Activated naive CD4-positive, alpha-beta T cell treated with anti-CD3 and anti-CD28 coated beads, Interleukin-2, amount 10 ng/mL, durations not matched to agents 7 days and 5 days (primary cell): Measurements from ENCODE around the gene PREX1.
A peak's percentile ranks its signal among the peaks of the same experiment; 100 is the strongest.

Experiments
- CTCF ChIA-PET: fragments of 350-600 bp; sonication (Branson Sonifier 250); formaldehyde crosslinking; loops from one replicate; lab custom pipeline; 2021; ENCODE audit warnings: antibody characterized with exemption; lab: Charles Lee
- DNase-seq: peaks from one replicate; pipeline ENCODE4 v3.0.0-alpha.2; 2020
- H3K27ac Mint-ChIP-seq: one replicate; pipeline ENCODE4 v1.8.0; 2021; ENCODE audit warnings: mild to moderate bottlenecking, moderate library complexity, mixed read lengths
- H3K27me3 Mint-ChIP-seq: one replicate; pipeline ENCODE4 v1.8.0; 2021; ENCODE audit warnings: mild to moderate bottlenecking, mixed read lengths
- H3K36me3 Mint-ChIP-seq: one replicate; pipeline ENCODE4 v1.8.0; 2021; ENCODE audit warnings: mixed read lengths
- H3K4me1 Mint-ChIP-seq: one replicate; pipeline ENCODE4 v1.8.0; 2021; ENCODE audit warnings: mixed read lengths
- H3K4me3 Mint-ChIP-seq: one replicate; pipeline ENCODE4 v1.8.0; 2021; ENCODE audit warnings: mild to moderate bottlenecking, moderate library complexity, mixed read lengths
- H3K9me3 Mint-ChIP-seq: one replicate; pipeline ENCODE4 v1.8.0; 2021; ENCODE audit warnings: mixed read lengths

PREX1 gene

GRCh38 chr20:48718786-48719578 lies 108.8 kb downstream of the PREX1 start:
- H3K27me3 Mint-ChIP-seq, result no peaks in the 10 kb centered on the region
- peaks cover 61% of the 10 kb centered on the region for H3K36me3 Mint-ChIP-seq
- H3K4me1 Mint-ChIP-seq, result peaks cover 87% of the 10 kb centered on the region
- peak; percentile 59 for DNase-seq
- peak overlapping the region; percentile 85 for H3K27ac Mint-ChIP-seq
- H3K4me3 Mint-ChIP-seq, result peak overlapping the region; percentile 11
- CTCF ChIA-PET, result no interaction called here
- no peaks in the 10 kb centered on the region for H3K9me3 Mint-ChIP-seq

GRCh38 chr20:48717680-48718223 lies 110.0 kb downstream of the PREX1 start:
- no peaks in the 10 kb centered on the region for H3K27me3 Mint-ChIP-seq
- CTCF ChIA-PET, result no interaction called here
- H3K4me3 Mint-ChIP-seq, result peak overlapping the region; percentile 31
- peaks cover 90% of the 10 kb centered on the region for H3K4me1 Mint-ChIP-seq
- peak overlapping the region; percentile 97 for H3K27ac Mint-ChIP-seq
- H3K9me3 Mint-ChIP-seq, result no peaks in the 10 kb centered on the region
- peaks cover 63% of the 10 kb centered on the region for H3K36me3 Mint-ChIP-seq
- no peak for DNase-seq

GRCh38 chr20:48717095-48717672 lies 110.6 kb downstream of the PREX1 start:
- CTCF ChIA-PET, result interaction anchor here (0.8 to 1.2 kb wide), 2 partner anchors 50 to 60 kb away, joined by 3 to 4 read pairs; no protein-coding TSS in a partner anchor
- no peak overlapping the region for H3K4me3 Mint-ChIP-seq
- no peaks in the 10 kb centered on the region for H3K9me3 Mint-ChIP-seq
- H3K27ac Mint-ChIP-seq, result peak overlapping the region; percentile 97
- DNase-seq, result no peak
- no peaks in the 10 kb centered on the region for H3K27me3 Mint-ChIP-seq
- H3K36me3 Mint-ChIP-seq, result peaks cover 66% of the 10 kb centered on the region
- H3K4me1 Mint-ChIP-seq, result peaks cover 90% of the 10 kb centered on the region

GRCh38 chr20:48716541-48716940 lies 111.3 kb downstream of the PREX1 start:
- no peak for DNase-seq
- Mint-ChIP-seq H3K27ac (peak overlapping the region; percentile 97), H3K4me3 (peak overlapping the region; percentile 54), H3K9me3 (no peaks in the 10 kb centered on the region), H3K27me3 (no peaks in the 10 kb centered on the region), H3K4me1 (peaks cover 88% of the 10 kb centered on the region), H3K36me3 (peaks cover 62% of the 10 kb centered on the region)
- CTCF ChIA-PET, result interaction anchor here (0.8 to 1.2 kb wide), 2 partner anchors 50 to 59 kb away, joined by 3 to 4 read pairs; no protein-coding TSS in a partner anchor

GRCh38 chr20:48716086-48716485 lies 111.7 kb downstream of the PREX1 start:
- CTCF ChIA-PET, result interaction anchor here (0.6 to 1.2 kb wide), 3 partner anchors 49 to 200 kb away, joined by 3 to 4 read pairs (median 3); no protein-coding TSS in a partner anchor
- Mint-ChIP-seq H3K27ac (peak overlapping the region; percentile 97), H3K36me3 (peaks cover 57% of the 10 kb centered on the region), H3K9me3 (no peaks in the 10 kb centered on the region), H3K4me3 (peak overlapping the region; percentile 54), H3K27me3 (no peaks in the 10 kb centered on the region), H3K4me1 (peaks cover 83% of the 10 kb centered on the region)
- peak; percentile 74 for DNase-seq

GRCh38 chr20:48714764-48715163 lies 113.0 kb downstream of the PREX1 start:
- DNase-seq, result no peak
- Mint-ChIP-seq H3K27ac (no peak overlapping the region), H3K9me3 (no peaks in the 10 kb centered on the region), H3K36me3 (peaks cover 50% of the 10 kb centered on the region), H3K4me1 (peaks cover 71% of the 10 kb centered on the region), H3K27me3 (peaks cover 4% of the 10 kb centered on the region), H3K4me3 (no peak overlapping the region)
- CTCF ChIA-PET, result no interaction called here

GRCh38 chr20:48711696-48712464 lies 115.9 kb downstream of the PREX1 start:
- Mint-ChIP-seq H3K4me3 (no peak overlapping the region), H3K27me3 (peaks cover 4% of the 10 kb centered on the region), H3K36me3 (peaks cover 57% of the 10 kb centered on the region), H3K9me3 (no peaks in the 10 kb centered on the region), H3K4me1 (peaks cover 61% of the 10 kb centered on the region), H3K27ac (no peak overlapping the region)
- DNase-seq, result no peak
- CTCF ChIA-PET, result no interaction called here

GRCh38 chr20:48711044-48711428 lies 116.8 kb downstream of the PREX1 start:
- H3K4me3 Mint-ChIP-seq, result no peak overlapping the region
- H3K9me3 Mint-ChIP-seq, result no peaks in the 10 kb centered on the region
- peaks cover 4% of the 10 kb centered on the region for H3K27me3 Mint-ChIP-seq
- peaks cover 61% of the 10 kb centered on the region for H3K4me1 Mint-ChIP-seq
- H3K27ac Mint-ChIP-seq, result no peak overlapping the region
- DNase-seq, result no peak
- H3K36me3 Mint-ChIP-seq, result peaks cover 60% of the 10 kb centered on the region
- CTCF ChIA-PET, result no interaction called here

GRCh38 chr20:48710341-48711043 lies 117.3 kb downstream of the PREX1 start:
- Mint-ChIP-seq H3K27ac (no peak overlapping the region), H3K9me3 (no peaks in the 10 kb centered on the region), H3K4me3 (no peak overlapping the region), H3K36me3 (peaks cover 58% of the 10 kb centered on the region), H3K4me1 (peaks cover 59% of the 10 kb centered on the region), H3K27me3 (peaks cover 4% of the 10 kb centered on the region)
- DNase-seq, result no peak
- CTCF ChIA-PET, result no interaction called here

GRCh38 chr20:48709744-48710143 lies 118.1 kb downstream of the PREX1 start:
- peaks cover 56% of the 10 kb centered on the region for H3K36me3 Mint-ChIP-seq
- peaks cover 4% of the 10 kb centered on the region for H3K27me3 Mint-ChIP-seq
- H3K27ac Mint-ChIP-seq, result no peak overlapping the region
- DNase-seq, result no peak
- H3K4me1 Mint-ChIP-seq, result peaks cover 57% of the 10 kb centered on the region
- H3K9me3 Mint-ChIP-seq, result no peaks in the 10 kb centered on the region
- H3K4me3 Mint-ChIP-seq, result no peak overlapping the region
- CTCF ChIA-PET, result no interaction called here

GRCh38 chr20:48709058-48709691 lies 118.6 kb downstream of the PREX1 start:
- CTCF ChIA-PET, result interaction anchor here (0.8 kb wide), 1 partner anchor 14 kb away, joined by 3 read pairs; no protein-coding TSS in a partner anchor
- Mint-ChIP-seq H3K36me3 (peaks cover 55% of the 10 kb centered on the region), H3K4me3 (no peak overlapping the region), H3K9me3 (no peaks in the 10 kb centered on the region), H3K4me1 (peaks cover 53% of the 10 kb centered on the region), H3K27me3 (peaks cover 4% of the 10 kb centered on the region), H3K27ac (no peak overlapping the region)
- DNase-seq, result no peak

GRCh38 chr20:48708630-48709029 lies 119.2 kb downstream of the PREX1 start:
- no peak overlapping the region for H3K4me3 Mint-ChIP-seq
- no peaks in the 10 kb centered on the region for H3K9me3 Mint-ChIP-seq
- peaks cover 54% of the 10 kb centered on the region for H3K36me3 Mint-ChIP-seq
- no peak for DNase-seq
- H3K27me3 Mint-ChIP-seq, result peaks cover 4% of the 10 kb centered on the region
- H3K27ac Mint-ChIP-seq, result no peak overlapping the region
- peaks cover 49% of the 10 kb centered on the region for H3K4me1 Mint-ChIP-seq
- CTCF ChIA-PET, result interaction anchor here (0.8 kb wide), 1 partner anchor 15 kb away, joined by 3 read pairs; no protein-coding TSS in a partner anchor

- Mint-ChIP-seq H3K27me3 (peaks cover 4% of the 10 kb centered on the region), H3K36me3 (peaks cover 58% of the 10 kb centered on the region), H3K4me3 (no peak overlapping the region), H3K9me3 (no peaks in the 10 kb centered on the region), H3K4me1 (peaks cover 49% of the 10 kb centered on the region), H3K27ac (no peak overlapping the region)
- CTCF ChIA-PET, result interaction anchor here (0.6 kb wide), 1 partner anchor 72 kb away, joined by 3 read pairs; no protein-coding TSS in a partner anchor
- DNase-seq, result no peak
These were observed 119.7 kb downstream of the PREX1 start for GRCh38 chr20:48708116-48708515.
